HG03460 (cell line): ENCODE results near the gene PCDH20.
"Not testable (repeated sequence)": the region's sequence is repeated elsewhere in the genome, so short reads cannot be mapped to it uniquely, and the experiment has no call there.

ENCODE experiments used
- ATAC-seq: cut with Tn5 transposase; IDR thresholded peaks from one replicate; pipeline ENCODE4 v1.9.1; 2021; ENCODE audit not compliant: unreplicated experiment

PCDH20 gene, protein sequence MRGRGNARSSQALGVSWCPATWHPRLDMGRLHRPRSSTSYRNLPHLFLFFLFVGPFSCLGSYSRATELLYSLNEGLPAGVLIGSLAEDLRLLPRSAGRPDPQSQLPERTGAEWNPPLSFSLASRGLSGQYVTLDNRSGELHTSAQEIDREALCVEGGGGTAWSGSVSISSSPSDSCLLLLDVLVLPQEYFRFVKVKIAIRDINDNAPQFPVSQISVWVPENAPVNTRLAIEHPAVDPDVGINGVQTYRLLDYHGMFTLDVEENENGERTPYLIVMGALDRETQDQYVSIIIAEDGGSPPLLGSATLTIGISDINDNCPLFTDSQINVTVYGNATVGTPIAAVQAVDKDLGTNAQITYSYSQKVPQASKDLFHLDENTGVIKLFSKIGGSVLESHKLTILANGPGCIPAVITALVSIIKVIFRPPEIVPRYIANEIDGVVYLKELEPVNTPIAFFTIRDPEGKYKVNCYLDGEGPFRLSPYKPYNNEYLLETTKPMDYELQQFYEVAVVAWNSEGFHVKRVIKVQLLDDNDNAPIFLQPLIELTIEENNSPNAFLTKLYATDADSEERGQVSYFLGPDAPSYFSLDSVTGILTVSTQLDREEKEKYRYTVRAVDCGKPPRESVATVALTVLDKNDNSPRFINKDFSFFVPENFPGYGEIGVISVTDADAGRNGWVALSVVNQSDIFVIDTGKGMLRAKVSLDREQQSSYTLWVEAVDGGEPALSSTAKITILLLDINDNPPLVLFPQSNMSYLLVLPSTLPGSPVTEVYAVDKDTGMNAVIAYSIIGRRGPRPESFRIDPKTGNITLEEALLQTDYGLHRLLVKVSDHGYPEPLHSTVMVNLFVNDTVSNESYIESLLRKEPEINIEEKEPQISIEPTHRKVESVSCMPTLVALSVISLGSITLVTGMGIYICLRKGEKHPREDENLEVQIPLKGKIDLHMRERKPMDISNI

DNA sequence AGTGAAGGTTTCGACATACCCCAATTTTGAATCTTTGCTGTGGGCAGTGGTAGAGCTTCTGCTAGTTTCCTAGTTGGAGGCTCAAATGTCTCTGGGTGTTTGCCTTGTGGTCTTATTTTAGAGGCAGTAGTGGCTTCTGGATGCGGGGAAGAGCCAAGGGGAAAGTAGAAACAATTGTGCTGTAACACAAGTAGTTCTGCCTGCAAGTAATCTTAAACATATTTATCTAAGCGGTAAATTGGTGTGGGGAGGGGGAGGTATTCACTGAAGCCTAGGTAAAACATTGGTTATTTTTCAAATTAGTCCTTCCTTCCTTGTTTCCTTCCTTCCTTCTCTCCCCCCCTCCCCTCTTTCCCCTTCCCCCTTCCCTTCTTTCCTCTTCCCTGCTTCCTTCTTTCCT is at the start of gene PCDH20:
Gene PCDH20 (minus strand): TSS at position 101 of the 400 bp plus-strand sequence. CDS start 691 bp downstream, outside the sequence.
- ATAC-seq: no peak

DNA sequence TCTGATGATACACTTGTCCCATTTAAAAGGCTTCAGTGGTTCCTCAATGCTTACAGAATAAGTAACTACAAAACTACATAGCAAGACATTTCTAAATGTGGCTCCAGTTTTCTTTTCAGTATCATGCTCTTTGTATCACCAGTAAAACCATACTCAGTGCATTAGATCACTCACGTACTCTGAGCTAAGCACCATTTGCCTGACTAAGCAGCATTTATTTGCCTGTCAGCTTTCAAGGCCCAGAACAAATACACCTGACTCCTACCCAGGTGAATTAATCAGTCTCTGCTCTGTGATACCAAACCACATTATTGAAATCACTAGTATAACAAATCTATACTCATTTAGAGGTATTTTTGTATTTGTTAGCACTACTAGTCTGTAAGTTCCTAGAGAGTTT is 47.4 kb upstream of the PCDH20 start:
- no peak for ATAC-seq

DNA sequence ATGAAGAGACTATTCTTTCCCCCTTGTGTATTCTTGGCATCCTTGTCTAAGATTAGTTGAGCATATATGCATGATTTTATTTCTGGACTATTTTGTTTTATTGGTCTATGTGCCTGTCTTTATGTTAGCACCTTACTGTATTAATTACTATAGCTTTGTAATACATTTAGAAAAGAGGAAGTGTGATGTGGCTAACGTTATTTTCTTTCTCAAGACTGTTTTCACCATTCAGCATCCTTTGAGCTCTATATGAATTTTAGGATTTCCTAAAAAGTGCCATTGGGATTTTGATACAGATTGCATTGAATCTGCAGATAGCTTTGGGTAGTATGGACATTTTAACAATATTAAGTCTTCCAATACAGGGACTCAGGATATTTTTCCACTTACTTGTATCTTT is 37.5 kb upstream of the PCDH20 start:
- no peak for ATAC-seq

DNA sequence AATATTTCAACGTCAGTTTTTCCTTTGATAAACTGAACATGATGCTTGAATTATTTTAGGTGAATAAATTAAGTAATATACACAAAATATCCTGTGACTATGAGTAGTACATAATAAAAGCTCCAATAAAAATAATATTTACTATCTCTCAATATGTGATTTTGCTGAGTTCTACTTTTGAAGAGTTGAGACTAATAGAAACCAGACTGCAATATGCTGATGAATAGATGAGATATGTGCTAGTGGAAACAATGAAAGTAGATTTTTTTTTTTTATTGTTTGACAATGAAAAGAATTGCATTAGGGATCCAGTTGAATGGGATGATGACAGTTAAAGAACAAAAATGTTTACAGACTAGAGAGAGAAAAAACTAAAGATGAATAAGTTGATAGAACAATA is 16.4 kb upstream of the PCDH20 start:
- ATAC-seq: no peak

DNA sequence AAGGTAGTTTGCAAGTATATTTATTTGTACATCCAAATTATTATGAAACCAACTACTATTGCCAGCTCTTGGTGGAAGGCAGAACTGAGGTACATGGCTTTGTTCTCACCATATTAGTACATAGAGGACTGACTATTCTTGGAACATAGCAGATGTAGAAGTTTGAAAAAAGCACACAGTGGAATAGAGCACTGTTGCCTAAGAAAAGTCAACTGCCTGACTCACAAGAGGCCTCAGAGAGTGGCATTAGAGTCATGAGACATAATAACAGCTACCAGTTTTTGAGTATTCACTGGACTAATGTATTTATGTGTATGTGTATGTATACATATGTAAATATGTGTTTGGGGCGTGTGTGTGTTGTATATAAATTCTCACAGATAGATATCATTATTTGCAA is 8.3 kb upstream of the PCDH20 start:
- ATAC-seq: no peak

DNA sequence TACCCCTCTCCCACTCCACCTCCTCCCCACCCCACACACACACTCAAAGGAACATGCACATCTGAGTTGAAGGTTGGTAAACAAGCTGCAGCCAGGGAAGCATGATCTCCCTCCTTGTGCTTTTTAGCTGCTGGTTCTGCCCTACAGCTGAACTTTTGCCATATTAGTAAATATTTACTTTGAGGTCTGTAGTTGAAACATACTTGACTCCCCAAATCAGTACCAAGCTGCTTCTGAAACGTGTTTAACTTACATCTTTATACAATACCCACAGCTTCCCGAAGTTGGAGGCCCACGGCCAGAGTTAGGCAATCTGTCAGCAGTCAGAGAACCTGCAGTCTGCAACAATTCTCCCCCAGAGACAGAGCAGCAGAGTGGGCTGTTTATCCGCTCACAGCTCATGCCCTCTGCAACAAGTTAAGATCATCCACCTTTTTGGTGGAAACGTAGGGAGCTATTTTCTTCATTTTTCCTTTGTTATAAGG is 1.5 kb upstream of the PCDH20 start:
- no peak for ATAC-seq

DNA sequence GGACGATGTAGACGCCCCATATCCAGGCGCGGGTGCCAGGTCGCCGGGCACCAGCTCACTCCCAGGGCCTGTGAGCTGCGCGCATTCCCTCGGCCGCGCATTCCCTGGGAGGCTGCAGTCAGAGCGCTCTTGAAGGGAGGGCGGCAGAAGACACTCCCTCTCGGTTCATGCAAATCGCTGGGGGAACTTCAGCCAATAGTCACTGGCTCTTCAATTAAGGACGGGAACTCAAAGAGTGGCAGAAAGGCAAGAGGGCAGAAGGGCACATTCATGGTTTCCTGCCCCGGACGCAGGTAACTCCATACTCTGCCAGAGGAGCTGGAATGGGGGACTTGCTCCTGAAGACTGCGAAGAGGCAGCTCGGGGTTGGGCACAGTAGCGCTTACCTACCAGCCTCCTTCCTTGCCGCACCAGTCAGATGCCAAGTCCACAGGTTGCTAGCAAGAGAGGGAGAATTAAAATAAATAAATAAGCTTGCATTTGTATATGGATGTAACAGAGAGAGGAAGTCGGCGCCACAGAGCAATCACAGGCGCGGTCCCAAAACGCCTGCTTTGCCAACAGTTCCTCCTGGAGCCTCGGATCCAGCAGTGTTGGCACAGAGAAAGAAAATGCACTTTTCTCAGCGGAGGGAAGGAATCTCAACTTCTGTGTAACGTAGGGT is 459 bp downstream of the PCDH20 start:
- ATAC-seq: no peak

DNA sequence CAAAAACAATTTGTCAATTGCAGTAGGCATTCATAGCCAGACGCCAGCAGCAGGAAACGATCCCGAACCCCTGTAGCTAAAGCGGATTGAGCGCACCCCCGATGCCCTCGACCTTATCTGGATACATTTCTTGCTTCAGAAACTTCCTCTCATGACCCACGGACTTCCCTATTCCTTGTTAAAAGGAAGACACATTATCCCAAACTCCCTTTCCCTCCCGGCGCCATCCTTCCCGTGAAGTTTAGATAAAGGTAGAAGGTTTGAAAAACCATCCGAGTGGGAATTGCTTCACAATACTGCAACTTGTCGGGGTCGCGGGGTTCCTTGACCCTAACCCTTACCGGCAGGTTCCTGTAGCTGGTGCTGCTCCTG is 977 bp downstream of the PCDH20 start:
- no peak for ATAC-seq

DNA sequence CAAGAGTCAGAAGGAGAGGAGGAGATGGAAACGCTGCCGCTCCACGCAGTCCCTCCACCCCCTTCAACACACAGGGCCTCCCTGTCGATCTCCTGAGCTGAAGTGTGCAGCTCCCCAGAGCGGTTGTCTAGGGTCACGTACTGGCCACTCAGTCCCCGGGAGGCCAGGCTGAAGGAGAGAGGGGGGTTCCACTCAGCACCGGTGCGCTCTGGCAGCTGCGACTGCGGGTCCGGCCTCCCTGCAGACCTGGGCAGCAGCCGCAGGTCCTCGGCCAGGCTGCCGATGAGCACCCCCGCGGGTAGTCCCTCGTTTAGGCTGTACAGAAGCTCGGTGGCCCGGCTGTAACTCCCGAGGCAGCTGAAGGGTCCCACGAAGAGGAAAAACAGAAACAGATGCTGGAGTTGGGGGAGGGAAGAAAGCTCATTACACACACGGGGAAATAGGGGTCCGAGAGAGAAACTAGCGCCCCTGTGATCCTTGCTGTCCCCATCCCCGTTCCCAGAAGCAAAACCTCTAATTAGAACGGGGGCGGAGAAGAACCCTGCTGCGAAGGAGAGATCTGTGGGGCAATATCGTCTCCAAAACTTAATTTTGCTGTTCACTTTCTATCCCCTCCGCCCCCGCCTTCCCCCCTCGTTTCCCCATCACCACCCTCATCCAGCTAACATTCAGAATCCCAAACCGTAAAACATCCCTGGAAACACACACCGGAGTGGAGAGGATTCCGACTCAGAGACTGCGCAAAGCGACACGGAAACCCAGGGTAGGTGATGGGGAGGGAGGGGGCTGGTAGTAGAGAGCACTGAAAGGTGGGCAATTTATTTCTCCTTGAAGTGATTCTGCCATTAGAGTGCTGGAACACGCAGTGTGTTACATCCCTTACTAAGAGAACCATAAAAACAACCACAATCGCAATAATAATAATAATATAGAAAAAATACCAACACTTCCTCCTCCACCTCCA is 1.8 kb downstream of the PCDH20 start:
- no peak for ATAC-seq

DNA sequence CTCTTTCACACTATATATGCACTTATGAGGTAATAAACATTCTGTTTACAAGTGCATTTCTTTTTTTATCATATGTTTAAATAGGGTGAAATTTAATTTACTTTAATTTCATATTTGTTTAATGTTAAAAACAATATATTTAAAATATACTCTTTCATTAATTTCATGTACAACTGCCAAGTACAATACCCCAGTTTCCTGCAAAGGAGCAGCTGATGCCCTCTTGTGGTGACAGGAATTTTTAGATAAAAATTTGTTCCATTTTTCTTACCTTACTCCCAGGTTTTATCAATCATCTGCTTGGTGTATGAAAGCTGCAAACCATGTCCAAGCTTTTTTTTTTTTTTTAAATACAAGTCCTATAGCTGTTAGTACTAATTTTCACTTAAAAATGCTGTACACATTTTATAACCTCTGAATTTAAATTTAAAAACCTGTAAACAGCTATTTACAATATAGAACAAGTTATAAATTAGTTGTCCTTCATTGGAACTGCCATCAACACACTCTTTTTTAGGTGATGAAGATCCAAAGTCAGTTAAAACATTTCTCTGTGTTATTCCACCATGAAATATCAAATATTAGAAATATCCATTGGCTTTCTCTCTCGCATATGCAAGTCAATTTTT is 4.9 kb downstream of the PCDH20 start:
- ATAC-seq: no peak

DNA sequence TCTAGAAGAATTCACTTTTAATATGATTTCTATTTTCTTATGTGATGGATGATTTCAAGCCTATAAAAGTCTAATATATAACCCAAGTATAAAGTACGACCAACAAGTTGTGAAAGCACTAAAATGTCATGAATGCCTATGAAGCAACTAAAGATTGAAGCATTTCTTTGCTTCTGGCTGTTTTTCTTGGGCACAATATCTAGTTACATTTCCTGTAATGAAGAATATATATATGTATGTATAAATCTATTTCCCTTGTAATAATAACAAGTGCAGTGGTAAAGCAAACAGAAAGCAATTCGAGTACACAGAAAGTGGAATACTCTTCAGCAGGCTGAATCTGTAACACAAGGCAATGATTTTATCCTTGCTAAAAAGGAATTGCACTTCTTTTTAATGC is 5.4 kb downstream of the PCDH20 start:
- ATAC-seq: no peak

DNA sequence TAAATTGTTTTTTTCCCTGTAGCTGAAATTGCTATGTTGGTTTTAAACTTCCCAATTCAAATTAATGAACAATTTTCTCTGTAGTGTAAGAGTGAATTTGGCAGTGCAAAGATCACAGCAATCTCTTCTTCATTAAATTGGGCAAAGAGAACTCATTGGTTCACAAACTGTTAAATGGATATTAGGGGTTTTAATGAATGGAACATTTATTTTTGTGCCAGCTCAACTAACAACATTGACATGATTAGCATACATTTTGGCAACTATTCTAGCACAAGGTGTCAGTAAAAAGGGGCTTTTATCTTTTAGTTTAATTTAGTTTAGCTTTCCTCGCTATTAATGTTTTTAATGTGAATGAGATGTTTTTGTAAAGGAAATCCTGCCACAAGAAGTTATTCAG is 7.1 kb downstream of the PCDH20 start:
- ATAC-seq: no peak

DNA sequence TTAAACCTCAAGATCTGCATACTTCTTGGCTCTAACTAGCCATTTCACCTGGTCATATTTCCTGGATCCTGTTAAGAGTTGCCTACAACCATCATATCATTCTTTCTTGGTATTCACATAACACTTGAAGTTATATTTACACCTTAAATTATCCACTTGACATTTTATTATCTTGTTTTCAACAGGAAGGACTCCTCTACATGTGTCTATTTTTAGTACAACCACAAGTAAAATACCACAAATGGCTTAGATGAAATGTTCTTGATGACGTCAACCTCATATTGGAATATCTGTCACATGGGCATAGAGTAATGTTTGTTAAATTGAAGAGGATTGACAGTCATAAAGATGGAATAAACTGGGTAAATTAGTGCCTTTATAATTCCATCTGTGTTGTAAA is 9.4 kb downstream of the PCDH20 start:
- ATAC-seq: no peak

DNA sequence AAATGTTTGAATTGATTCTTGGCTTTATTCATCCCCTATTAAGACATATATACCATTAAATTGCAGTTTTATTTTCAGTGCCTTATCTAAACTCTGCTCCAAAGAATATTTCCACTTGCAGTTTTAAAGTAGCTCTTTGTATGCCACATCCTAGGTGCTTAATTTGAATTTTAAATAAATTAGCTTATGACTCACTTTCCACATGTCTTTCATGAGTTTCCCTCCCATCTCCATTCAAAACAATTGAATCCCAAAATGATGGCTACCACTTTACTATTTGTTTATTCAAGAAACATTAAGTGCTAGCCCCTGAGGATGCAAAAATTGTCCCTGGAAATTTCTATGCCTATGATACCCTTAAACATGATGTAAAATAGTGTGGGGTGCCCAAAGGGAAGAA is 19.5 kb downstream of the PCDH20 start:
- no peak for ATAC-seq

DNA sequence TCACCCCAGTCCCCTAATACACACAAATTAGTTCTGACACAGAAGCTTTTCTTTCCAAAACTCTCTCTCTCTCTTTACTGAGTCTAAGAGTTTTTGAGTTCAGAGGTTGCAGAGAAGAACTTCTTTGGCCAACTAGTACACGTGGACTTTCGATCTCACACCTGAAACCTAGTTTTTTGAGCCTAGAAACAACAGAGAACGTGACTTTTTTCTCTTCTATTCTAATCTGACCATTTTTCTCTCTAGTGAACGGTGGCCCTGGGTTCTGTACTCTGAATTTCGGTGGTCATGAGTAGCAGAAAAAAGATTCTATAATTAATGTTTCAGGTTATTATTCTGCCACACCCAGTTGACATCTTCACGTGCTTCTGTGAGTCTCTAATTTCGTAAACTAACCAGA is 24.2 kb downstream of the PCDH20 start:
- ATAC-seq: no peak

DNA sequence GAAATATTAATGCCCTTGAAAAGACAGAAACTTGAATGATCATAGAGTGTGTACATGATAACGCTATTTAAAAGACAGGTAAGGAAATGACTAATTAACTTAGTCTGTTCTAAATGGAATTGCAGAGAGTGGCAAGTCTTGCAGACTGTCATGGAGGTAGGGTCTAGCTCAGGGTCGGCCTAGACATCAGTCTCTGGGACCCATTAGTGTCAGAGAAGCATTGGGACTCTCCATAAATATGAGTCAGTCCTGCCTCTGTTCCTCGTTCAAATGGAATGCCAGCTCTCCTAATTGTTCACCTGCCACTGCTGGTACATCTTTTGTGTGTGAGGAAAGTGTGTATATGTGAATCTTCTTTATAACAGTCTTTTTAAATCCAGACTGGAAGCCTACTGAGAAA is 28.0 kb downstream of the PCDH20 start:
- ATAC-seq: no peak

DNA sequence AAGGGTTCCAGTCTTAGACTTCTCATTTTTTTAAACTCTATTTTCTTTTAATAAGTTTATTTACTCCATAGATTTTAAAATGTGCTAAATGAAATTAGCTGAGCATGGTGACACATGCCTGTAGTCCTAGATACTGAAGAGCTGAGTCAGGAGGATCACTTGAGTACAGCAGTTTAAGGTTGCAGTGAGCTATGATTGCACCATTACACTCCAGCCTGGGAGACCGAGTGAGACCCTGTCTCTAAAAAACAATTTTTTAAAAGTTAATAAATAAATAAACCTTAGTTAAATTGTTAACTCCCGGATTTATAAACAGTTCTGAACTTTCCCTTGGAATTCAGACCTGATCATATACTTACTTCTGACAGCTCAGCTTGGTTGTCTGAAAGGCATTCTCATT is 32.5 kb downstream of the PCDH20 start:
- no peak for ATAC-seq

DNA sequence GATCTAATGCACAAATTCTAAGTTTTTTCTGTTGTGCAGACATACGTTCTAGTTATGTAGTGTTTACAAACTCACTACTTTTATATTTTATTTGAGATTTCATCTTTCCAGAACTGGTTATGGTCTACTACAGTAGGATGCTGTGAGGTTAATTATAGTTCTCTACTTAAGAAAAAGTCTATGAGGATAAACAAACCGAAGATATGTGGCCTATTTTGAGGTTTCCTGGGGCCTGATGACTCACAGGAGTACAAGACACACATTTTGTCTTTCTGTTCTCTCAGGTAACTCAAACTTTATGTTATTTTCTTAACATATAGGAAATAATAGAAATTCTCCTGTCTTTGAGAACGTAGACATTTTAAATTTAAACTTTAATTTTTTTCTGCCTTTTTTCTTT is 45.1 kb downstream of the PCDH20 start:
- ATAC-seq: no peak

DNA sequence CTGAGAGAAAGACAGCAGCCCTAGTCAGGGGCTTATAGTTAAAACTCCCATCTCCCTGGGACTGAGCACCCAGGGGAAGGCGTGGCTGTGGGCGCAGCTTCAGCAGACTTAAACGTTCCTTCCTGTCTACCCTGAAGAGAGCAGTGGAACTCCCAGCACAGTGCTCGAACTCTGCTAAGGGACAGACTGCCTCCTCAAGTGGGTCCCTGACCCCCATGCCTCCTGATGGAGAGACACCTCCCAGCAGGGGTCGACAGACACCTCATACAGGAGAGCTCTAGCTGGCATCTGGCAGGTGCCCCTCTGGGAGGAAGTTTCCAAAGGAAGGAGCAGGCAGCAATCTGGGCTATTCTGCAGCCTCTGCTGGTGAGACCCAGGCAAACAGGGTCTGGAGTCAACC is 51.0 kb downstream of the PCDH20 start:
- not testable (repeated sequence) for ATAC-seq

DNA sequence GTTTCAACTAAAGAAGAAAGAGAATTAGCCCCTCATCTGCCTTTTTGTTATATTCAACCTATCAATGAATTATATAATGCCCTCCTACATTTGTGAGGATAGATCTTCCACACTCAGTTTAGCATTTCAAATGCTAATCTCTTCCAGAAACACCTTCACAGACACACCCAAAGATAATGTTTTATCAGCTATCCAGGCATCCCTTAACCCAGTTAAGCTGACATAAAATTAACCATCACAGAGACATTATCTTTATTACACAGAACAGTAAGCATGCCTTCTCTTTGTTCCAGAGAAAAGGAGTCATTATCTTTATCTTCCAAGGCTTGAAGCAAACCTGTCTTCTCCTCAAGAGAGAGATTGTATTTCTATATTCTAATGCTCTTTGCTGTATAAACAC is 53.1 kb downstream of the PCDH20 start:
- no peak for ATAC-seq
